A549 (cell line): ENCODE data around the gene CDHR1. TPM values are rescaled to one million over a fixed set of nuclear protein-coding genes. Genes with fewer than 3 reads are reported as not detected.
A peak's percentile ranks its signal among the peaks of the same experiment; 100 is the strongest.

Experiments used
- ATAC-seq, 2 experiments: fragments of 200-7000 bp in 1 of 2; fragments of >200 bp in 1 of 2; cut with Nextera tagmentation in 1 of 2; cut with Tn5 transposase in 1 of 2; 3 replicates each; pipeline versions ENCODE4 v1.8.0 to v1.9.1; 2018 to 2020; ENCODE audit warnings: mild to moderate bottlenecking in 1 of 2, moderate library complexity in 1 of 2
- CTCF ChIA-PET: fragments of 300-600 bp; sonication (Branson Sonifier 250); formaldehyde crosslinking; extraction: SDS; loops from one replicate; lab custom pipeline; 2021; ENCODE audit warnings: antibody characterized with exemption, inconsistent platforms; lab: Yijun Ruan, JAX
- POLR2A ChIA-PET: fragments of 350-600 bp; formaldehyde crosslinking; extraction: SDS; loops from one replicate; lab custom pipeline; 2021; ENCODE audit warnings: antibody characterized with exemption, inconsistent platforms; lab: Yijun Ruan, JAX
- DNase-seq, 2 experiments: peaks; one replicate each; pipeline versions ENCODE4 v3.0.0 to v3.0.0-alpha.2; 2011 to 2016; ENCODE audit warnings: low read depth in 1 of 2, low spot score in 1 of 2
- FAIRE-seq: peaks from 2 replicates; lab custom pipeline; 2011; peaks lifted over from hg19 to GRCh38; lab: Jason Lieb, UNC
- H3K27ac ChIP-seq, 2 experiments: fragments of >200 bp; sonication (Bioruptor Twin); formaldehyde crosslinking; 3 replicates each; pipeline ENCODE4 v1.5.1; 2016 to 2017
- H3K4me1 ChIP-seq: fragments of >200 bp; sonication (Bioruptor Twin); formaldehyde crosslinking; 3 replicates; pipeline ENCODE4 v1.6.1; 2016
- H3K4me2 ChIP-seq: fragments of >200 bp; sonication (Bioruptor Twin); formaldehyde crosslinking; 3 replicates; pipeline ENCODE4 v1.6.1; 2016
- H3K4me3 ChIP-seq: fragments of >200 bp; sonication (Bioruptor Twin); formaldehyde crosslinking; 3 replicates; pipeline ENCODE4 v1.5.1; 2016
- H3K9me3 ChIP-seq: fragments of >200 bp; sonication (Bioruptor Twin); formaldehyde crosslinking; 3 replicates; pipeline ENCODE4 v1.6.1; 2016
- BHLHE40 ChIP-seq: IDR thresholded peaks from 2 replicates; pipeline ENCODE4 v1.6.1; 2012; ENCODE audit warnings: low read depth, low read length, inconsistent platforms
- CEBPB ChIP-seq, 2 experiments: fragments of >200 bp in 1 of 2; sonication (Bioruptor Twin) in 1 of 2; formaldehyde crosslinking in 1 of 2; IDR thresholded peaks; 2 replicates each; pipeline ENCODE4 v1.6.1; 2012 to 2016
- ESRRA ChIP-seq: fragments of 150-350 bp; IDR thresholded peaks from 2 replicates; pipeline ENCODE4 v1.6.1; 2014; ENCODE audit warnings: mild to moderate bottlenecking, low read length, borderline replicate concordance
- GATA3 ChIP-seq: IDR thresholded peaks from 2 replicates; pipeline ENCODE4 v1.6.1; 2012; ENCODE audit warnings: borderline replicate concordance
- HDAC2 ChIP-seq: fragments of 200-600 bp; sonication (generic); IDR thresholded peaks from 2 replicates; pipeline ENCODE4 v1.6.1; 2016
- HOXB13 ChIP-seq: fragments of 250-450 bp; sonication (Bioruptor Pico); IDR thresholded peaks from 2 replicates; pipeline ENCODE4 v1.5.0; 2020; ENCODE audit warnings: low read depth, mild to moderate bottlenecking, moderate library complexity
- HOXB5 ChIP-seq: fragments of 250-450 bp; sonication (Bioruptor Pico); IDR thresholded peaks from 2 replicates; pipeline ENCODE4 v1.5.0; 2020; ENCODE audit warnings: mild to moderate bottlenecking, moderate library complexity
- JUN ChIP-seq, 2 experiments: fragments of >200 bp; sonication (Bioruptor Twin); formaldehyde crosslinking; IDR thresholded peaks; 2 replicates in 1 of 2; 3 replicates in 1 of 2; pipeline ENCODE4 v1.6.1; 2016 to 2017
- KDM1A ChIP-seq: fragments of 200-600 bp; sonication (generic); IDR thresholded peaks from 2 replicates; pipeline ENCODE4 v1.6.1; 2016; ENCODE audit warnings: low read depth, mild to moderate bottlenecking
- MAFK ChIP-seq: fragments of 450-650 bp; IDR thresholded peaks from 2 replicates; pipeline ENCODE4 v1.6.1; 2014; ENCODE audit not compliant: partially characterized antibody
- NR3C1 ChIP-seq: fragments of >200 bp; sonication (Bioruptor Twin); formaldehyde crosslinking; IDR thresholded peaks from 3 replicates; pipeline ENCODE4 v1.6.1; 2017
- POLR2A ChIP-seq: IDR thresholded peaks from 2 replicates; pipeline ENCODE4 v1.6.1; 2012; ENCODE audit warnings: mild to moderate bottlenecking, low read length
- RAD21 ChIP-seq, 2 experiments: fragments of >200 bp in 1 of 2; sonication (Bioruptor Twin) in 1 of 2; formaldehyde crosslinking in 1 of 2; IDR thresholded peaks in 1 of 2; conservative IDR thresholded peaks in 1 of 2; 2 replicates in 1 of 2; 3 replicates in 1 of 2; pipeline ENCODE4 v1.6.1; 2012 to 2018; ENCODE audit warnings: inconsistent platforms in 1 of 2
- RARB ChIP-seq: fragments of 250-450 bp; sonication (Bioruptor Pico); IDR thresholded peaks from 2 replicates; pipeline ENCODE4 v1.8.0; 2021; ENCODE audit warnings: mild to moderate bottlenecking, moderate library complexity
- RCOR1 ChIP-seq: fragments of 150-350 bp; IDR thresholded peaks from 2 replicates; pipeline ENCODE4 v1.6.1; 2014; ENCODE audit warnings: antibody characterized with exemption, low read length, low read depth
- RNF2 ChIP-seq: fragments of 200-600 bp; sonication (generic); IDR thresholded peaks from 2 replicates; pipeline ENCODE4 v1.6.1; 2016; ENCODE audit warnings: low read depth, mild to moderate bottlenecking, antibody characterized with exemption, moderate library complexity, borderline replicate concordance
- SMC3 ChIP-seq: fragments of >200 bp; sonication (Bioruptor Twin); formaldehyde crosslinking; IDR thresholded peaks from 3 replicates; pipeline ENCODE4 v1.6.1; 2018; ENCODE audit warnings: inconsistent platforms
- ZC3H11A ChIP-seq: fragments of 450-650 bp; IDR thresholded peaks from 2 replicates; pipeline ENCODE4 v1.6.1; 2014; ENCODE audit warnings: antibody characterized with exemption, mild to moderate bottlenecking
- ZFP36 ChIP-seq: fragments of 450-650 bp; IDR thresholded peaks from 2 replicates; pipeline ENCODE4 v1.6.1; 2014; ENCODE audit warnings: borderline replicate concordance; ENCODE audit not compliant: partially characterized antibody
- ZNF302 ChIP-seq: fragments of 250-450 bp; sonication (Bioruptor Pico); IDR thresholded peaks from 2 replicates; pipeline ENCODE4 v1.9.0; 2021; ENCODE audit warnings: inconsistent platforms, mild to moderate bottlenecking, moderate library complexity
- ZSCAN20 ChIP-seq: fragments of 250-450 bp; sonication (Bioruptor Pico); IDR thresholded peaks from 2 replicates; pipeline ENCODE4 v1.8.0; 2022; ENCODE audit warnings: mild to moderate bottlenecking, moderate library complexity
- WGBS: methylation state at CpG from one replicate; pipeline ENCODE4 v1.1.6; 2017; ENCODE audit errors: missing lambda C conversion rate; 5-methylcytosine and 5-hydroxymethylcytosine counted together
- polyA plus RNA-seq, 4 experiments: library from polyadenylated mRNA; depleted of rRNA in 3 of 4; stranded (reverse); fragments of >200 nt; fragmentation: RNase III in 1 of 4; extraction: RNeasy Plus Mini Kit Qiagen cat#74134 plus additional on column Dnase treatment in 1 of 4; gene quantifications; 2 replicates in 3 of 4; 3 replicates in 1 of 4; pipeline ENCODE4 v1.2.3, GENCODE V29; 2011 to 2017
- TF ChIP-seq, protein P1 (sequence below): fragments of 250-450 bp; sonication (Bioruptor Pico); IDR thresholded peaks from 2 replicates; pipeline ENCODE4 v1.5.0; 2021; ENCODE audit warnings: mild to moderate bottlenecking, moderate library complexity, borderline replicate concordance
- TF ChIP-seq, protein P2 (sequence below): fragments of 150-350 bp; IDR thresholded peaks from 2 replicates; pipeline ENCODE4 v1.6.1; 2014; ENCODE audit warnings: low read depth, mild to moderate bottlenecking, low read length
- TF ChIP-seq, protein P3 (sequence below): IDR thresholded peaks from 2 replicates; pipeline ENCODE4 v1.6.1; 2012
- TF ChIP-seq, protein P4 (sequence below): fragments of >200 bp; sonication (Bioruptor Twin); formaldehyde crosslinking; IDR thresholded peaks from 3 replicates; pipeline ENCODE4 v1.6.1; 2016
- TF ChIP-seq, protein P5 (sequence below): IDR thresholded peaks from 2 replicates; pipeline ENCODE4 v1.6.1; 2012; ENCODE audit warnings: low read depth, borderline replicate concordance

Gene CDHR1
- polyA plus RNA-seq, 2 of the 4 experiments (the other 2 are of a cell fraction): 0.04 to 0.09 TPM

DNA sequence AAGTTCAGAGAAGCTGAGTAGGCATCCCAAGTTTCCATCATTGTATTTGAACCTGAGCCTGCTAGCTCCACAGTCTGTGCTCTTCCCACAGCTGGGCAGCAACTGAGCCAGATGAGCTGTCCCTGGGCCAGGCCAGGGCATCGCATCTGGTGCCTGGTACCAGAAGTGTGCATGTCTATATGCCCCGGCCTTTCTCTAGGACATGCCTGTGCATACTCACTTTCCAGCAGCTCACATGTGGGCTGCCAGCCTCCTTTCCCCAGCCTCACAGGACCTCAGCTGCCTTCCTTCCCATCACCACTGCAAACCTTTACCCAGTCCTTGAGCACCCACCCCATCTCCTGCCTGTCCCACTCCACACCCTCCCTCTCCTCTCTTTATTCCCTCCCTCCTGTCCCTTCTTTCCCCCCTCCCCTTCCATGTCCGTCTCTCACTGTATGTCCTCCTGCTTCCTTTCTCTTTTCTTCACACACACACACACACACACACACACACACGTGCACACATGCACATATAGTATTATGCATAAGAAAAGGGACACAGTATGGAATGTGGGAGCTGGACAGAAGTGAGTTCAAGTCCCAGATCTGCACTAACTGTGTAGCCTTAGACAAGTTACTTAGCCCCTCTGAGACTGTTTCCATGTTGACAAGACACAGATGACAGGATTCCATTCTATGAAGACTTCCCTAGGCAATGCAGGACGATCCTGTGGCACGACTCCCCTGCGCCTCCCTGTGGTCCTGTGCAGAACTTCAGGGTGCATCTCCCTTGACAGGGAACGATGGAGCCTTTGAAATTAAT, 10.9 kb downstream of the CDHR1 start (continued):
- TF ChIP-seq, protein P1, sequence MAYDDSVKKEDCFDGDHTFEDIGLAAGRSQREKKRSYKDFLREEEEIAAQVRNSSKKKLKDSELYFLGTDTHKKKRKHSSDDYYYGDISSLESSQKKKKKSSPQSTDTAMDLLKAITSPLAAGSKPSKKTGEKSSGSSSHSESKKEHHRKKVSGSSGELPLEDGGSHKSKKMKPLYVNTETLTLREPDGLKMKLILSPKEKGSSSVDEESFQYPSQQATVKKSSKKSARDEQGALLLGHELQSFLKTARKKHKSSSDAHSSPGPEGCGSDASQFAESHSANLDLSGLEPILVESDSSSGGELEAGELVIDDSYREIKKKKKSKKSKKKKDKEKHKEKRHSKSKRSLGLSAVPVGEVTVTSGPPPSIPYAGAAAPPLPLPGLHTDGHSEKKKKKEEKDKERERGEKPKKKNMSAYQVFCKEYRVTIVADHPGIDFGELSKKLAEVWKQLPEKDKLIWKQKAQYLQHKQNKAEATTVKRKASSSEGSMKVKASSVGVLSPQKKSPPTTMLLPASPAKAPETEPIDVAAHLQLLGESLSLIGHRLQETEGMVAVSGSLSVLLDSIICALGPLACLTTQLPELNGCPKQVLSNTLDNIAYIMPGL (CRISPR knock-in tag): no peak
- TF ChIP-seq, protein P2, sequence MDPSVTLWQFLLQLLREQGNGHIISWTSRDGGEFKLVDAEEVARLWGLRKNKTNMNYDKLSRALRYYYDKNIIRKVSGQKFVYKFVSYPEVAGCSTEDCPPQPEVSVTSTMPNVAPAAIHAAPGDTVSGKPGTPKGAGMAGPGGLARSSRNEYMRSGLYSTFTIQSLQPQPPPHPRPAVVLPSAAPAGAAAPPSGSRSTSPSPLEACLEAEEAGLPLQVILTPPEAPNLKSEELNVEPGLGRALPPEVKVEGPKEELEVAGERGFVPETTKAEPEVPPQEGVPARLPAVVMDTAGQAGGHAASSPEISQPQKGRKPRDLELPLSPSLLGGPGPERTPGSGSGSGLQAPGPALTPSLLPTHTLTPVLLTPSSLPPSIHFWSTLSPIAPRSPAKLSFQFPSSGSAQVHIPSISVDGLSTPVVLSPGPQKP: no peak
- TF ChIP-seq KDM1A (no peak), POLR2A (no peak), HDAC2 (no peak), SMC3 (peak; percentile 33; the same call in 2 of the 3 replicates), RNF2 (no peak), HOXB13 (CRISPR knock-in tag) (no peak), BHLHE40 (no peak), RARB (CRISPR knock-in tag) (no peak), JUN (IDR thresholded peaks at IDR 0.05) (no peak), RCOR1 (no peak)
- TF ChIP-seq, protein P3, sequence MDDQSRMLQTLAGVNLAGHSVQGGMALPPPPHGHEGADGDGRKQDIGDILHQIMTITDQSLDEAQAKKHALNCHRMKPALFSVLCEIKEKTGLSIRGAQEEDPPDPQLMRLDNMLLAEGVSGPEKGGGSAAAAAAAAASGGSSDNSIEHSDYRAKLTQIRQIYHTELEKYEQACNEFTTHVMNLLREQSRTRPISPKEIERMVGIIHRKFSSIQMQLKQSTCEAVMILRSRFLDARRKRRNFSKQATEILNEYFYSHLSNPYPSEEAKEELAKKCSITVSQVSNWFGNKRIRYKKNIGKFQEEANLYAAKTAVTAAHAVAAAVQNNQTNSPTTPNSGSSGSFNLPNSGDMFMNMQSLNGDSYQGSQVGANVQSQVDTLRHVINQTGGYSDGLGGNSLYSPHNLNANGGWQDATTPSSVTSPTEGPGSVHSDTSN: no peak

DNA sequence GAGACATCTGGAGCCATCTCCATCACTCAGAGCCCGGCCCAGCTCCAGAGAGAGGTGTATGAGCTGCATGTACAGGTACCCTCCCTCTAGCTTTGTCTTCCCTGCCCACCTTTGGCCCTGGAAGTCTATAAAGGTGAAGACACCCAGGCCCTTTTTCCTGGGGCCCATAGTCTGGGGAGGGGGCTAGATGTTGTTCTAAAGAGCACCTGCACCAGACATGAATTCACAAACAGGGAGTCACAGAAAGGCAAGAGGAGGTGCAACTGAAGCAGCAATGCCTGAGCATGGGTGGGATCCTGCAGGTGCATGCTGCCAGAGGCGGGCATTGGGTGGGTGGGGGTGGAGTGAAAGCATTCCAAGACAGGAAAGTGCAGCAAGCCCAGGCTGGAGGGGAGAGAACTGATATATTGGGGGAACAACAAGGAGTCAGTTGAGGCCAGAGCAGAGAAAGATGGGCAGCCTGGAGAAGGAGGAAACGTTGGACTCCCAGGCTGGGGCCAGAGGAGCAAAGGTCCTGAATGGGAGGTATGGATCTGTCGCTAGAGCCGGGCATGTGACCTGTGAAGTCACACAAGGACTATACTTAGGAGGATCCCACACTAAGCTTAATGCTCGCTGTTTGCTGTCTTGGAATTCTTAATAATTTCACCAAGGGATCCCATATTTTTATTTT, 11.7 kb downstream of the CDHR1 start:
- H3K27ac ChIP-seq: no peak overlapping the region
- TF ChIP-seq ZC3H11A (no peak), ZNF302 (CRISPR knock-in tag) (no peak), ZSCAN20 (CRISPR knock-in tag) (no peak), GATA3 (no peak), ESRRA (no peak), MAFK (no peak), RAD21 (conservative IDR thresholded peaks at IDR 0.05 in 1 of 2, IDR thresholded peaks at IDR 0.05 in 1 of 2) (no peak), CEBPB (IDR thresholded peaks at IDR 0.05) (no peak), HOXB5 (CRISPR knock-in tag) (no peak), NR3C1 (no peak), ZFP36 (no peak)
- TF ChIP-seq, protein P2: no peak
- TF ChIP-seq, protein P4, sequence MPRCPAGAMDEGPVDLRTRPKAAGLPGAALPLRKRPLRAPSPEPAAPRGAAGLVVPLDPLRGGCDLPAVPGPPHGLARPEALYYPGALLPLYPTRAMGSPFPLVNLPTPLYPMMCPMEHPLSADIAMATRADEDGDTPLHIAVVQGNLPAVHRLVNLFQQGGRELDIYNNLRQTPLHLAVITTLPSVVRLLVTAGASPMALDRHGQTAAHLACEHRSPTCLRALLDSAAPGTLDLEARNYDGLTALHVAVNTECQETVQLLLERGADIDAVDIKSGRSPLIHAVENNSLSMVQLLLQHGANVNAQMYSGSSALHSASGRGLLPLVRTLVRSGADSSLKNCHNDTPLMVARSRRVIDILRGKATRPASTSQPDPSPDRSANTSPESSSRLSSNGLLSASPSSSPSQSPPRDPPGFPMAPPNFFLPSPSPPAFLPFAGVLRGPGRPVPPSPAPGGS: no peak
- TF ChIP-seq, protein P5, sequence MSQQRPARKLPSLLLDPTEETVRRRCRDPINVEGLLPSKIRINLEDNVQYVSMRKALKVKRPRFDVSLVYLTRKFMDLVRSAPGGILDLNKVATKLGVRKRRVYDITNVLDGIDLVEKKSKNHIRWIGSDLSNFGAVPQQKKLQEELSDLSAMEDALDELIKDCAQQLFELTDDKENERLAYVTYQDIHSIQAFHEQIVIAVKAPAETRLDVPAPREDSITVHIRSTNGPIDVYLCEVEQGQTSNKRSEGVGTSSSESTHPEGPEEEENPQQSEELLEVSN: no peak
- TF ChIP-seq, protein P1 (CRISPR knock-in tag): no peak
- WGBS: 3% methylated on average over 5 of the region's 6 CpGs
- H3K4me3 ChIP-seq: no peak overlapping the region
- no peaks in the 10 kb centered on the region for H3K9me3 ChIP-seq
- FAIRE-seq: no peak
- H3K4me1 ChIP-seq: no peaks in the 10 kb centered on the region
- no peak overlapping the region for H3K4me2 ChIP-seq
- CTCF ChIA-PET: interaction anchor here (0.6 to 3.5 kb wide), 9 partner anchors 9 to 80 kb away, joined by 3 to 15 read pairs (median 3); no protein-coding TSS in a partner anchor
- DNase-seq: no peak
- POLR2A ChIA-PET: no interaction called here
- no peak for ATAC-seq
